ENCODE measurements around the gene ROBO1. TPM values are rescaled to one million over a fixed set of nuclear protein-coding genes. Genes with fewer than 3 reads are reported as not detected.

ROBO1 gene
- polyA plus RNA-seq, 10 donors: 36.1 to 76.7 (median 43.2) TPM

DNA sequence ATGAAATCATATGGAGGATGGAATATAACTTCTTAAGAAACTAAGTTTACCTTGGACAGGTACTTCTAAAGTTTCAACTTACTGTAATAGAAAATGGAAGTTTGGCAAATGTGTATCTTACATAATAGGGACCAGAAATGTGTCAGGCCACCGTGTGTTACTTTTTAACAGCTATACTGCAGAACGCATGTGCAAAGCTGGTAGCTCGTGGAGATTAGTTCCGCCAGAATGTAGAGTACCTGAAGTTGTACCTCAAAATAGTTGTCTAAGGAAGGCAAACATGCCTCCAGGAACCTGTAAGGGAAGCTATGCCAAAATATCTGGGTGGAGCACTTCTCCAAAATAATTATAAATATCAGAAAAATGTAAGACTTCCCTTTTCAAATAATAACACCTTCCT is 920.6 kb downstream of the ROBO1 start:
- DNase-seq: no peak

DNA sequence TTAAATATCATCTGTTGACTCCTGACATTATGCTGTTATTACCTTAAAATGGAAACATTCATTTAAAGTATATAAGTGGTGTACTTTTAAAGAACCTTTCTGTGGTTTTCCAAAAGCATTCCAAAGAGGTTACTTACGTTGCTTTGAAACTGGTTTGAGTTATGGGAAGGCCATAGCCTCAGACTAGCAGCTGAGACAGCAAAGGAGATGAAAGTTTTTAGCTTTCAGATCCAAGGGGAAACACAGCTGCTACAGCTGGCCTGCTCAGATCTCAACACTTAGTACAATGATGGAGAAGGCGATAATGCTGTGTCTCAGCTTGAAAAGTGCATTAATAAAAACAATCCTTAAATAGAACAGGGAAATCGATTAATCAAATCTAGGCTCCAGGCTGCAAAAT is 921.1 kb downstream of the ROBO1 start:
- DNase-seq: peak; percentile 48 to 58 (median 56)

DNA sequence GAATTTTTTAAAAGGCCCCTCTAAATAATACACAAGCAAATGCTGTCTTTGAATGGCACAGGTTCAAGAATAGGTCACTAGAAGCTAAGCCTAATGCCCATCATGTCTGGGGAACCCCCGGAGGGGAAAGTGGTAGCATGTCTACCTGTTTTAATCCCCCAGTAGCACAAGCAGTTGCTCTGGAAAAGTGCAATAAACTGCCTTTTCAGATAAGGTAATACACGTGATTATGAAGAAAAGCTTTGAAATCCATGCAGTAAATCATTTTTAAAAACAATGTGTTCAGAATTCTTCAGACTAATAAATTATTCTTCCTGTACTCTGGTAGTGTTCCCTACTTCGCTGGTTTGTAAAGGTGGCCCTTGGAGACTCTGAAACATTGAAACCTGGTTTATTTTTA is 922.2 kb downstream of the ROBO1 start:
- no peak for DNase-seq

DNA sequence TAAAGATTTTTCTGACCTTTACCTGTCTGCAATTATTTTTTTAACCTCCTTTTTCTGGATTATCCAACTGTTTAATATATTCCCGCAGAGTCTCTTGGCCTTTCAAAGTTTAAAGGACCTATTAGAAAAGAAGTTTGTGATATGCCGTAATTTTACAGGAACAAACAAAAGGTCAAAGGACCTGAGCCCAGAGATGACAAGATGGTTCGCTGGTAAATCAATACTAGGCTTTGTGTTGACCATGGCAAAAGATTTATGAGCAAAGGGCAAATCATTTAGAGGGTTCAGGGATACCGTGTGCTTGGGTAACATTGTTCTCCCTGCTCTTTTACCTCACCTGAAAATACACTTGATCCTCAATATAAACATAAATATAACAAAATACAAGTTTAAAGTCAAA is 923.5 kb downstream of the ROBO1 start:
- no peak for DNase-seq

DNA sequence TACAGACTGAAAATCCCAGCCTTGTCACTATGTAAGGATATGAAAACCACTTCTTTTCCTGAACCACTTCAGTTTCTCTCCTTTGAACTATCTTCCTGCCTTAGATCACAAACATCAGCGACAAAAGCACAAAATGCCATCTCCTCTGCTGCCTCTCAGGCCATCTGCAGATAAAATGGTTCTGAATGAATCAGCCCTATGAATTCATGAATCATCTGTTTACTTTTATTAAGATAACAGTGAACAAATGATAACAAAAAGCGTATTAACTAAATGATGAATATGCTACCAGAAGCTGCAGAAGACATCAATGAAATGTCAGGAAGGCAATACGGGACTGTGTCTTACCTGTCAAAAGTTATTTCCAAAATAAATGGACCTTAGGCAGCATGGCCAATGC is 928.1 kb downstream of the ROBO1 start:
- no peak for DNase-seq

DNA sequence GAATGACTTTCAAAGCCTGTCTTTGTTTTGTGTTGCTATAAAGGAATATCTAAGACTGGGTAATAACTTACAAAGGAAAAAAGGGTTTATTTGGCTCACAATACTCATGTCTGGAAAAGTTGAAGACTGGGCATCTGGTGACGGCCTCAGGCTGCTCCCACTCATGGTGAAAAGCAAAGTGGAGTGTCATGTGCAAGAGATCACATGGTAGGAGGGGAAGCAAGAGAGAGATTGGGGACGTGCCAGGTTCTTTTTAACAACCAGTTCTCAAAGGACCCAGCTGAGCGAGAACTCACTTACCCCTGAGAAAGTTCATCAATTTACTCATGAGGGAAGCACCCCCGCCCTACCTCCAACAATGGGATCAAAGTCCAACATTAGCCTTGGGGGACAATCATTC is 929.4 kb downstream of the ROBO1 start:
- DNase-seq: no peak

DNA sequence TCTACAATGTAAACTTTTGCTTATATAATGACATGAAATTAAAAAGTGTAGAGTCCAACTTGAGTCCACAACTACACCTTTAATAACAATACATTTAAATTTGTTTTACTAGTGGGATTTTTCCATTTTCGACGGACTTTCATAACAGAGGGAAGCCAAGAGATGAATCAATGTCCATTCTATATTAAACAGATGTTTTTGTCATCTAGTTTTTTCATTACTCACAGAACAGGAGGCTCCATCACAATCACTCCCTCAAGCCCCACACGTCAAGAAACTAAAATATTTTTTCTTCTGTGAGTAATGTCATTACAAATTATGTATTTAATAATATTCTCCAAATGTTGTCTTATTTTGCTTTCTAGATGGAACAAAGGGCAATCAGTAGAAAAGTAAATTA is 932.9 kb downstream of the ROBO1 start:
- DNase-seq: peak; percentile 46 to 75 (median 58)

DNA sequence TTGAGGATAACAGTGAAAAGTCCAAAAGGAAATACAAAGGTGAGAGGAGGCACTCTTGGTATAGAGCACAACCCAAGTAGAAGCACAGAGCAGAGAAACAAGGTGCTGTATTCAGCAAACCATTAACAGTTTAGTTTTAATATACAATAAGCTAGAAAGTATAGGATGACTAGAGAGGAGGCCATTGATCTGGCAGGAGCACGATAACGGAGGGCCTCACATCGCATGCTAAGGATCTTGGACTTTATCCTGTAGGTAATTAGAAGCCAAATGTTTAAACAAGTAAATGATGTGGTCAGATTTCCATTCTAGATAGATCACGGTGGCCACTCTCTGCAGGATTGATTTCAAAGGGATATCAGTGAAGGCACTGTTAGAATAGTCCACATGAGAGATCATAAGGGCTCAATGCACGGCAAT is 935.0 kb downstream of the ROBO1 start:
- DNase-seq: no peak

DNA sequence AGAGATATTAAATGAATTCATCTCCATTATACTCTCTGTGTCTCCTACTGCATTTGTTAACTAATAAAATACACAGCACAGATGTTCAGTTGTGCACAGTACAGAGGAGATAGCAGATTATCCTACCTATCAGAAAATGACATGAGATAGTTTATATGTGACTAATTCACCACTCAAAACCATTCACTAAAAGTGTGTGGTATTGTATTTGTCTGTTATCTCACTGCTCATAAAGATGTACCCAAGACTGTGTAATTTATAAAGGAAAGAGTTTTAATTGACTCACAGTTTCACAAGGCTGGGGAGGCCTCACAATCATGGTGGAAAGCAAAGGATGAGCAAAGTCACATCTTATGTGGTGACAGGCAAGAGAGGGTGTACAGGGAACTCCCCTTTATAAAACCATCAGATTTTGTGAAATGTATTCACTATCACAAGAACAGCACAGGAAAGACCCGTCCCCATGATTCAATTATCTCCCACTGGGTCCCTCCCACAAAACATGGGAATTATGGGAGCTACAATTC is 936.3 kb downstream of the ROBO1 start:
- DNase-seq: no peak

DNA sequence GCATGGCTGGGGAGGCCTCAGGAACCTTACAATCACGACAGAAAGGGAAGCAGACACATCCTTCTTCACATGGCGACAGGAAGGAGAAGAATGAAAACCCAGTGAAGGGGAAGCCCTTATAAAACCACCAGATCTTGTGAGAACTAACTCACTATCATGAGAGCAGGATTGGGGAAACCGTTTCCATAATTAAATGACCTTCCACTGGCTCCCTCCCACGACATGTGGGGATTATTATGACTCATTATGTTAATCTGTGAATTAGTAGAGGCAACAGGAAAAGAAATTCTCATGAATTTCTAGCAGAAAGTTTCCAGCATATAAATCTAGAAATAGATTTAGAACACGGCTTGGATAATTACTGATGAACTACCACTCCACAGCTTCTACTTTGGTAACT is 937.3 kb downstream of the ROBO1 start:
- DNase-seq: no peak

DNA sequence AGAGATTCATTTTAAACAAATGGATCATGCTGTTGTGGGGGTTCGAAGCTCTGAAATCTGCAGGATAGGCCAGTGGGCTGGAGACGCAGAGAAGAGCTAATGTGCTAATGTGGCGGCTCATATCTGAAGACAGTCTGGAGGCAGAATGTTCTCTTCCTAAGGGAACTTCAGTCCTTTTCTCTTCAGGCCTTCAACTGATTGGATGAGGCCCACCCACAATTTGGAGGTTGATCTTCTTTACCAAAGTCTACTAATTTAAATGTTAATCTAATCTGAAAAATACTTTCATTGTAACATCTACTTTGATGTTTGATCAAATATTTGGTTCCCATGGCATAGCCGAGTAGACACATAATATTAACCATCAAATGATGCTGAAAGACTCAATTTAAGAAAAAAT is 940.2 kb downstream of the ROBO1 start:
- no peak for DNase-seq

DNA sequence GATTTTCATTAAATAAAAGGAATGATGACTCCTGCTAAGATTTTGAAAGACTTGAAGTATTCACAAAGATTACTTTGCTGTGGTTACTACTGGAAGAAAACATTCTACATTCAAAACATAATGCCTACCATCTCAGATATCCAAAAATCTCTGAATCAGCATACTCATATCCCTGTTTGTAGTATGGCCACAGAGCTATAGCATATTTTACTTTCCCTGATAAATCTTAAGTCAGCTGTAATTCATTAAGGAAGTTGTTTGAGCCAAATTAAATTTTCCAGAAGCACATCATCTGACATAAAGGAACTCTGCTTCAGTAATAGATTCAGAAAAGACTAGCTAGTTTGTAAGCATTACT is 942.0 kb downstream of the ROBO1 start:
- DNase-seq: no peak

DNA sequence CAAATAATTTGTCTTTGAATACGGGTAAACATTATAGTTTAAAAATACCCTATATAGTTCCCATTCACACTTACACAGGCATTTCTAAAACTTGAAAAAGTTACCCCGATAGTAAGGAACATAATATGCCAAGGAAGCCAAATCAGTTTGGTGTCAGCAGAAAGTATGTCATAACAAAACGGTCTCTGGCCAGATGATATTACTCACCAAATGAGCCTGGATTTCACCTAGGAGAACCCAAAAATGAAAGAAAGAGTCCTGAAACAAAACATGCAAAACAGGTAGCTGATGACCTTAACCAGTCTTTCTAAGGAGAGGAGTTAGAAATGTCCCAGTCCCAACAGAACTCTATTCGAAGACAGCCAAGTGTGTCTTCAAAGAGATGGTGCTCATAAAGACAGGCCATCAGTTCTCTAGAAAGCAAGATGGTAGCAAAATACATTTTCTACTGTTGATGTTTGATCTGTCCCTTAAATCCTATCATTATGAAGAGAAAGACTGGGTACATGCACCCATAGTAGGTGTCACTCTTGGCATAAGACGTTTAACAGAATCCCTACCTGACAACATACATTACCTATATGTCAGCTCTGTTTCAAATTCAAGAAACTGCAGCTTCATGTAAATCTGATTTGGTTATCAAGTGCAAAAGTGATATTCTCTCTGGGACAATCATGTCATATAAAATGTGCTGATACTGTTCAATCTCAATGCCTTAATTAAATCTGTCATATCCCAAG is 942.5 kb downstream of the ROBO1 start:
- DNase-seq: no peak

DNA sequence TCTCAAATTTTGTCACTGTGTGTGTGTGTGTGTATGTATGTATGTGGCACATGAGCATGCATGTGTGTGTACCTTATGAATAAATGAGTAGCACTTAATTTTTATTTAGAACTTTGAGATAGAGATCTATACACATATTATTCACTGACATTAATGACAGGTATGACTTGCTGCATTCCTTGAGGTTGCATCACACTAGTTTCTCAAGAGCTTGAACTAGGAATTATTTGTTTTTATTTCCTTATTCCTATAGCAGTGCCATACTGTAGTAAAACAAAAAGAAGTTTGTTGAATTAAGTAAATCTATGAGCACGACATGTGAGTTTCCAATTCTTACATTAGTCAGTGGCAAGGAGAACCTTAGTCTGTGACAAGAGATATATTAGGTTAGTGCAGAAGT is 943.9 kb downstream of the ROBO1 start:
- DNase-seq: no peak

DNA sequence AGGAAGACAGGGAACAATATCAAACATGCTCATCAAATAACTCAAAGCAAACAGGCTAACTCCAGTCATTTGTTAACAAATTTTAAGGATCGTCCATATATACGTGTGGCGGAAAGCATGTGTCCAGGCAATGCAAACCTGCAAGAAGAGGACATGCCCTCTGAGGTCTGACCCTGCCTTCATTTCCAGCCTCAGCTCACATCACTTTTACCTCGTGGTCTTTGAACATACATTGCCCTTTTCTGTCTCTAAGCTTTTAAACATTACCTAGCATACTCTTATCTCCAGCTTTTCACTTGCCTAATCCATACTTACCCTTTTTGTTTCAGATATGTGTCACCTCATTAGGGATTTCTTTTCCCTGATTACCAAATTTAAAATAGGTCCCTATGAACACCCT is 944.4 kb downstream of the ROBO1 start:
- DNase-seq: no peak

DNA sequence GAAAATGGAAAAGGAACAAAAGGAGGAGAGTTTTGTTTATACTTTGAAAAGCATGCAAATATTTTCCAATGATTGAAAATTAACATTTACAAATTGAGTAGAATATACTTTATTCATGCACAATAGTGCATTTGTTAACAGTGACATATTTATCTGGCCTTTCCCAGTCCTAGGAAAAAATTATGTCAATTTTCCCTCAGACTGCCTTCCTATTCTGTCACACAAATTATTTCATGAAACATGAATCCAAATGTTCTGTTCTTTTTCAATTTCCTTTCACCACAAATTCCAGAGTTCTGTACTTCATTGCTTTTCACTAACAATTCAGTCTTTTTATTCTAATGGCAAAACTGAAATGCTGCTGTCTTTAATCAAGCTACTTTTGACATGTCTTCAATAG is 945.1 kb downstream of the ROBO1 start:
- DNase-seq: peak; percentile 45 to 55 (median 46)

DNA sequence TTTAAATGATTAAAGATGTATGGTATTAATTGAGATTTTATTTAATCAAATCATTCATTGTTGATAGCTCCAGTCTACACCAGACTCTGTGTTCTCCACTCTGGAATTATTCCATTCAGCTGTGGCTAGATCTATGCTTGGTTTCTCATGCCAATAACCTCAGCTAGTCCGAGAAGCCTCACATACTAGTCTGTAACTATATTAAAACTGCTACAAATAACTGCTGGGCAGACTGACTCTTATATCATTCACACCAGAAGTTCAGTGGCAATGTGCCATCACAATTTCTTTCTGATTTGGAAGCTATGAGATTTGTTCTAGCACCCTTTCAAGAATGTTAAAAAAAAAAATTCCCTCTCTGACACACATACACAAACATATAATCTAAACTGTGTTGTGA is 947.3 kb downstream of the ROBO1 start:
- DNase-seq: peak in 1 of 3 donors; percentile 54

DNA sequence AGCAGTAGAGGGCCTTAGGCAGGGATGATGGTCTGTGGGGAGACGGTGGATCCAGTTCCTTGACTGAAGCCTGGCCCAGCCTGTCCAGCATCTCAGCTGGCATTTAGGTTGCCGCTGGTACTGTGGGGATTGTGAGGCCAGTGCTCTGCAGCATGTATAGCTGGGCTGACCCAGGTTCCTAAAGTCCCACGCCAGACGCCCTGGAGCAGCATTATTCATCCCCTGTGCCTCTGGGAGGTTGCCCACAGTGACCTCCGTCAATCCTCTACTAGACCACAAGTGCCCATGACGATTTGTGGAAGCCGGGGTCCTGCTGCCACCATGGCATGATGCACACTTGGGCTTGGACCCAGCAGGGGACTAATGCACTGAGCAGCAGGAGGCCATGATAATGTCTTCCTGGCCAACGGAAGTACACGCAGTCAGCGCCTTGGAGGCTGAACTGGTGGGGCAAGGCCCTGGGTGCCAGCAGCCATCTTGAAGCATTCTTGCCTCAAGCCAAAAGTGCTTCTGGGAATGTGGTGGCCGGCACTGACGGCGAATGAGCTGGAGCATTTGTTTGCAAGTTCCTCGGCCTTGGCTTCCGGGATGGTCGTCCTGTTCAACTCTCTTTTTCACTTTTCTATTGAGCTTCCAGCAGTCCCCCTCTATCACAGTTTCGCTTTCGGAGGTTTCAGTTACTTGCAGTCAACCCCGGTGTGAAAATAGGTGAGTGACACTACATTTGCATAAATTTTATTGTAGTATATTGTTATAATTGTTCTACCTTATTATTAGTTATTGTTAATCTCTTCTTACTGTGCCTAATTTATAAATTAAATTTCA is 949.4 kb downstream of the ROBO1 start:
- DNase-seq: no peak

DNA sequence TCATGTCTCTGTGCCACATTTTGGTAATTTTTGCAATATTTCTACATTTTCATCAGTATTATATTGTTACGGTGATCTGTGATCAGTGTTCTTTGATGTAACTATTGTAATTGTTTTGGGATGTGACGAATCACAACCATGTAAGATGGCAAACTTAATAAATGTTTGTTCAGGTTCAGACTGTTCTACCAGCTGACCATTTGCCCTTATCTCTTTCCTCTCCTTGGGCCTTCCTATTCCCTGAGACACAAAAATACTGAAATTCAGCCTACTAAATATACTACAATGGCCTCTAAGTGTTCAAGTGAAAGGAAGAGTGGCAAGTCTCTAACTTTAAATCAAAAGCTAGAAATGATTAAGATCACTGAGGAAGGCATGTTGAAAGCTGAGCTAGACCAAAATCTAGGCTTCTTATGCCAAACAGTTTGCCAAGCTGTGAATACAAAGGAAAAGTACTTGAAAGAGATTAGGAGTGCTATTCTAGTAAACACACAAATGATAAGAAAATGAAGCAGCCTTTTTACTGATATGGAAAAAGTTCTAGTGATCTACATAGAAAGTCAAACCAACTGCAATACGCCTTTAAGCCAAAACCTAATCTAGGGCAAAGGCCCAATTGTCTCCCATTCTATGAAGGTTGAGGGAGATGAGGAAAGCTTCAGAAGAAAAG is 952.8 kb downstream of the ROBO1 start:
- no peak for DNase-seq

DNA sequence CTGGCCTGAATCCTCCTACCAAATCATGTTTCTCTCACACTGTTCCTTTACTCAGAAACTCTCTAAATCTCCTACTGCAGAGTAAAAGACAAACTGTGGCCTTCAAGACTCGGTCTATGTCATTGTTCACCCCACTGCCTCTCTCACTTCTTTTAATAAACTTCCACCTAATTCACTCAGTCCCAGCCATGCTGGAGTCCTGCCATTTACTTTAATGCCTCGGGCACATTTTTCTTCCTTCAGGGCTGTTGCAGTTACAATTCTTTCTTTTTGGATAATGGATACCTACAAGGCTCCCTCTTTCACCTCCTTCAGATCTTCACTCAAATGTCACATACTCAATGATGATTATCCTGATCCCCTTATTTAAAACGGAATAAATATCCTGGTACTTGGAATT is 955.6 kb downstream of the ROBO1 start:
- no peak for DNase-seq

DNA sequence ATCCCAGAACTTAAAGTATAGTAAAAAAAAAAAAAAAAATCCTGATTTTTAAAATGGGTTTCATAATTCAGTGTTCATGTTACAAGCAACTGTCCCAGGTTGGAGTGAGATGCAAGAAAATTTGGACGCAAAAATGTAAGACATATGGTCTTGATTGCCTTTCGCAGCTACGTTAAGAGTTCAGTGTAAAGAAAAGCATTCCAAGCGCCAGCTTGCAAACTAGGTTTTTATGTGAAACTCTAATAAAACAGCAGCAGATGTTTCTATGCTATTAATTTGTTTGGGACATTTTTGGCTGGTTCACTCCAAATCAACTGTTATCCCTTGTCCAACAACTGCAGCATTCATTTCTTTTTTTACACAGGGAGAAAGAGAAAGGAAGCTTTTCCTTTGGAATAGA is 957.8 kb downstream of the ROBO1 start:
- DNase-seq: peak; percentile 89 to 94 (median 90)

DNA sequence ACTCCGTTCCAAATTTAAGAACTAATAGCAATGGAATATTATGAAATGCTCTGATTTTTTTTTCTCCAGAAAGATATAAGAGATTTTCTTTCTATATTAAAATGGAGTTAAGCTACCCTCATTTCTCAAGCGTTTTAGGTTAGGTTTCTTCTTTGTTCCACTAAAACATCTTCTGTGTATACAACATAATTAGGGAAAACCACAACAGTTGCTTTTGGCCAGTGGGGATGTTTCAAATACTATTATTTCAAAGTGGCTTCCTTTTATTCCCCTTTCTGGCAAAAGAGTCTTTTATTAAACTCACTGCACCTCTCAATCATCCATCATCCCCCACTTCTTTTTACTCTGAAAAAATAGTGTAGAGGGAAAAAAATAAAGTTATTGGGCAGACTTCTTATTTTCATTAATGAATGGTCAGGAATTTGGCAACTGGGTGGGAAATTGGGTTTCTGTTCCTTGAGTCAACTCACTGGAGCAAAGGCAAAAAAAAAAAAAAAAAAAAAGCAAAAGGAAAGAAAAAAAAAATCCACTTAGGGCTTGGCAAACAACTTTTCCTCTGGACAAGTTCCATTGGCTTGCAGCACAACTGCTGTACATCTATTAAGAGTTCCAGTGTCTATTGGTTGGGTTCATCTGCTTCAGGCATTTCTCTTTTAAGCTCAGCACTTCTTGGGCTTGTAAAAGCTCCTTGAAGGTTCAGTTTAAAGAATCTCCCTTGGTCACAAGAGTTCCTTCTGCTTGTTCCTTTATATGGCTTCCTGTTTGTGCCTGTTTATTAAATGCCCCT is 963.4 kb downstream of the ROBO1 start:
- DNase-seq: peak; percentile 58 to 90 (median 89)
